ENCODE measurements around the gene NLGN1.
A peak's percentile ranks its signal among the peaks of the same experiment; 100 is the strongest.

The NLGN1 gene

DNA sequence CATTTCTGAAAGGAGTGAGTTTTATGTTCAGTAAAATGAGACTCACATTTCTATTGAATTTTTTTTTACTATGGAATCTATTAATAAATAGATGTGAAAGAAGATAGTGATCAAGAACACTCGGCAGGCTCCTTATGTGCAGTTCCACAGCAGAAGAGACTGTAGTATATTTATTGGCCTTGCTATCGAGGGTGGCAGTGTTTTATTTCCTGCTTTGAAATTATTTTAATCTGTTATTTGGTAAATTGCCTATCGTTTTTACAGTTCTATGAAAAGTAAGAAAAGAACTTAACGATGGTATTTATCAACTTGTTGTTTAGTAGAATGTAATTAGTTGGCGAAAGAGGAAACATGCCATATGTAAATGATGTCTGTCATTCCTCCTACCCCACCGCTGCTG lies 238.3 kb downstream of the NLGN1 start:
- no peak overlapping the region for H2BK120ac ChIP-seq (ENCODE audit: insufficient read depth, low read length, poor library complexity)
- no peak overlapping the region for H3K14ac ChIP-seq (ENCODE audit: low read length)
- H3K79me1 ChIP-seq (ENCODE audit: low read length): no peaks in the 10 kb centered on the region
- no peak overlapping the region for H2BK5ac ChIP-seq (ENCODE audit: low read depth, low read length, poor library complexity)
- no peaks in the 10 kb centered on the region for H3K79me2 ChIP-seq (ENCODE audit: control insufficient read depth, insufficient read depth, low read length, poor library complexity)
- H2AFZ ChIP-seq (ENCODE audit: insufficient read depth, low read length, poor library complexity): no peak overlapping the region
- H2BK12ac ChIP-seq (ENCODE audit: low read length): no peak overlapping the region
- no peaks in the 10 kb centered on the region for H3K4me1 ChIP-seq (ENCODE audit: control insufficient read depth in 1 of 2, insufficient read depth in 2 of 2, low read length in 2 of 2)
- H3K9me3 ChIP-seq (ENCODE audit: insufficient read depth, low read depth, low read length): no peaks in the 10 kb centered on the region
- H3K18ac ChIP-seq (ENCODE audit: low read length): no peak overlapping the region
- H3K27me3 ChIP-seq (ENCODE audit: insufficient read depth, low read length): no peaks in the 10 kb centered on the region
- no peak overlapping the region for H3K4ac ChIP-seq (ENCODE audit: low read depth, low read length)
- H3K4me3 ChIP-seq (ENCODE audit: low read depth, low read length): no peak overlapping the region
- no peak overlapping the region for H3K4me2 ChIP-seq (ENCODE audit: low read length)
- H2AK5ac ChIP-seq (ENCODE audit: low read length): no peak overlapping the region
- no peak overlapping the region for H4K91ac ChIP-seq (ENCODE audit: low read depth, low read length)
- H4K8ac ChIP-seq (ENCODE audit: low read depth, low read length): no peak overlapping the region
- no peak overlapping the region for H3K23ac ChIP-seq (ENCODE audit: low read length)
- no peak for DNase-seq
- H3K9ac ChIP-seq (ENCODE audit: low read length): no peak overlapping the region
- no peaks in the 10 kb centered on the region for H3K36me3 ChIP-seq (ENCODE audit: control insufficient read depth in 1 of 2, insufficient read depth in 2 of 2, low read length in 2 of 2)
- no CpG with 5 or more reads among the region's 6 CpGs for WGBS (ENCODE audit: extremely low coverage, insufficient coverage, insufficient read length)
- no peak overlapping the region for H3K27ac ChIP-seq (ENCODE audit: low read depth, low read length)
- no peak overlapping the region for H4K12ac ChIP-seq (ENCODE audit: low read depth, low read length)

- no peak overlapping the region for H3K4me2 ChIP-seq (ENCODE audit: low read length)
- no peak overlapping the region for H3K4me3 ChIP-seq (ENCODE audit: low read depth, low read length)
- H3K9me3 ChIP-seq (ENCODE audit: insufficient read depth, low read depth, low read length): peaks cover under 1% of the 10 kb centered on the region
- no peak for DNase-seq
- H3K4ac ChIP-seq (ENCODE audit: low read depth, low read length): no peak overlapping the region
- no peaks in the 10 kb centered on the region for H3K79me1 ChIP-seq (ENCODE audit: low read length)
- no peak overlapping the region for H4K8ac ChIP-seq (ENCODE audit: low read depth, low read length)
- no peak overlapping the region for H3K18ac ChIP-seq (ENCODE audit: low read length)
- no peak overlapping the region for H2AK5ac ChIP-seq (ENCODE audit: low read length)
- no peak overlapping the region for H3K23ac ChIP-seq (ENCODE audit: low read length)
- H4K12ac ChIP-seq (ENCODE audit: low read depth, low read length): no peak overlapping the region
- H4K91ac ChIP-seq (ENCODE audit: low read depth, low read length): no peak overlapping the region
- H3K9ac ChIP-seq (ENCODE audit: low read length): no peak overlapping the region
- no peak overlapping the region for H2BK12ac ChIP-seq (ENCODE audit: low read length)
- H3K36me3 ChIP-seq (ENCODE audit: control insufficient read depth in 1 of 2, insufficient read depth in 2 of 2, low read length in 2 of 2): no peaks in the 10 kb centered on the region
- no CpG with 5 or more reads among the region's 2 CpGs for WGBS (ENCODE audit: extremely low coverage, insufficient coverage, insufficient read length)
- H3K79me2 ChIP-seq (ENCODE audit: control insufficient read depth, insufficient read depth, low read length, poor library complexity): no peaks in the 10 kb centered on the region
- no peak overlapping the region for H2BK120ac ChIP-seq (ENCODE audit: insufficient read depth, low read length, poor library complexity)
- no peak overlapping the region for H2BK5ac ChIP-seq (ENCODE audit: low read depth, low read length, poor library complexity)
- no peak overlapping the region for H3K27ac ChIP-seq (ENCODE audit: low read depth, low read length)
- no peak overlapping the region for H3K14ac ChIP-seq (ENCODE audit: low read length)
- no peaks in the 10 kb centered on the region for H3K4me1 ChIP-seq (ENCODE audit: control insufficient read depth in 1 of 2, insufficient read depth in 2 of 2, low read length in 2 of 2)
- no peak overlapping the region for H2AFZ ChIP-seq (ENCODE audit: insufficient read depth, low read length, poor library complexity)
- H3K27me3 ChIP-seq (ENCODE audit: insufficient read depth, low read length): no peaks in the 10 kb centered on the region
Measured at GRCh38 chr3:173639098-173639497, 241.6 kb downstream of the NLGN1 start.

DNA sequence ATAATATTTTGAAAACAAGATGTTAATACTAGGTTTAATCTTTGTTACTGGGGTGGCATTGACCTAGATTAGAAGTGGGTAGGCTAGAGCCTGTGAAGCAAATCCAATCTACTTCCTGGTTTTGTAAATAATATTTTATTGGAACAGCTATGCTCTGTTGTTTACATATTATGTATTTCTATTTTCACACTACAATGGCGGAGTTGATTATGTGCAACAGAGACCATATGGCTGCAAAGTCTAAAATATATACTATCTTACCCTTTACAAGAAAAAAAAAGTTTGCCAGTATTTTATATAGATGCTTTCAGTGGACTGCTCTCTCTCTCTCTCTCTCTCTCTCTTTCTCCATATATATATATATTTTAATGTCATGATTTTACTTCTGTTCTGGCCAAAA lies 244.2 kb downstream of the NLGN1 start:
- H4K91ac ChIP-seq (ENCODE audit: low read depth, low read length): no peak overlapping the region
- H3K4me3 ChIP-seq (ENCODE audit: low read depth, low read length): no peak overlapping the region
- no peak for DNase-seq
- H4K12ac ChIP-seq (ENCODE audit: low read depth, low read length): no peak overlapping the region
- H2BK120ac ChIP-seq (ENCODE audit: insufficient read depth, low read length, poor library complexity): no peak overlapping the region
- H2BK5ac ChIP-seq (ENCODE audit: low read depth, low read length, poor library complexity): no peak overlapping the region
- no peak overlapping the region for H2AFZ ChIP-seq (ENCODE audit: insufficient read depth, low read length, poor library complexity)
- no peak overlapping the region for H3K9ac ChIP-seq (ENCODE audit: low read length)
- H3K27me3 ChIP-seq (ENCODE audit: insufficient read depth, low read length): no peaks in the 10 kb centered on the region
- H3K4ac ChIP-seq (ENCODE audit: low read depth, low read length): no peak overlapping the region
- H3K27ac ChIP-seq (ENCODE audit: low read depth, low read length): no peak overlapping the region
- no peak overlapping the region for H4K8ac ChIP-seq (ENCODE audit: low read depth, low read length)
- H3K36me3 ChIP-seq (ENCODE audit: control insufficient read depth in 1 of 2, insufficient read depth in 2 of 2, low read length in 2 of 2): no peaks in the 10 kb centered on the region
- no CpG with 5 or more reads among the region's 1 CpG for WGBS (ENCODE audit: extremely low coverage, insufficient coverage, insufficient read length)
- no peaks in the 10 kb centered on the region for H3K79me2 ChIP-seq (ENCODE audit: control insufficient read depth, insufficient read depth, low read length, poor library complexity)
- no peaks in the 10 kb centered on the region for H3K79me1 ChIP-seq (ENCODE audit: low read length)
- no peak overlapping the region for H2AK5ac ChIP-seq (ENCODE audit: low read length)
- H3K14ac ChIP-seq (ENCODE audit: low read length): no peak overlapping the region
- H3K9me3 ChIP-seq (ENCODE audit: insufficient read depth, low read depth, low read length): peaks cover 3% of the 10 kb centered on the region
- no peak overlapping the region for H2BK12ac ChIP-seq (ENCODE audit: low read length)
- no peak overlapping the region for H3K18ac ChIP-seq (ENCODE audit: low read length)
- no peak overlapping the region for H3K4me2 ChIP-seq (ENCODE audit: low read length)
- H3K4me1 ChIP-seq (ENCODE audit: control insufficient read depth in 1 of 2, insufficient read depth in 2 of 2, low read length in 2 of 2): no peaks in the 10 kb centered on the region
- no peak overlapping the region for H3K23ac ChIP-seq (ENCODE audit: low read length)

- Histone ChIP-seq H2BK12ac (ENCODE audit: low read length) (no peak overlapping the region), H4K12ac (ENCODE audit: low read depth, low read length) (no peak overlapping the region), H4K8ac (ENCODE audit: low read depth, low read length) (no peak overlapping the region), H3K4me2 (ENCODE audit: low read length) (no peak overlapping the region), H3K79me2 (ENCODE audit: control insufficient read depth, insufficient read depth, low read length, poor library complexity) (no peaks in the 10 kb centered on the region), H3K27me3 (ENCODE audit: insufficient read depth, low read length) (no peaks in the 10 kb centered on the region), H3K9me3 (ENCODE audit: insufficient read depth, low read depth, low read length) (peaks cover 3% of the 10 kb centered on the region), H3K23ac (ENCODE audit: low read length) (peak overlapping the region; percentile 5), H3K18ac (ENCODE audit: low read length) (no peak overlapping the region), H3K9ac (ENCODE audit: low read length) (peak overlapping the region; percentile 16), H2BK120ac (ENCODE audit: insufficient read depth, low read length, poor library complexity) (no peak overlapping the region), H3K14ac (ENCODE audit: low read length) (no peak overlapping the region), H3K27ac (ENCODE audit: low read depth, low read length) (no peak overlapping the region), H3K36me3 (ENCODE audit: control insufficient read depth in 1 of 2, insufficient read depth in 2 of 2, low read length in 2 of 2) (no peaks in the 10 kb centered on the region), H4K91ac (ENCODE audit: low read depth, low read length) (no peak overlapping the region), H2BK5ac (ENCODE audit: low read depth, low read length, poor library complexity) (no peak overlapping the region), H2AK5ac (ENCODE audit: low read length) (no peak overlapping the region), H3K4me1 (ENCODE audit: control insufficient read depth in 1 of 2, insufficient read depth in 2 of 2, low read length in 2 of 2) (no peaks in the 10 kb centered on the region), H3K79me1 (ENCODE audit: low read length) (no peaks in the 10 kb centered on the region), H3K4me3 (ENCODE audit: low read depth, low read length) (no peak overlapping the region), H2AFZ (ENCODE audit: insufficient read depth, low read length, poor library complexity) (no peak overlapping the region), H3K4ac (ENCODE audit: low read depth, low read length) (no peak overlapping the region)
- DNase-seq: peak; percentile 23 to 35
- WGBS (ENCODE audit: extremely low coverage, insufficient coverage, insufficient read length): no CpG with 5 or more reads among the region's 13 CpGs
Measured at GRCh38 chr3:173644086-173645082, 246.8 kb downstream of the NLGN1 start.
